NCI-H1694 treated with DMSO at 0.1 percent for 48 hours (cell line): ENCODE data around the gene SEMA7A.
"Not testable (repeated sequence)": the region's sequence is repeated elsewhere in the genome, so short reads cannot be mapped to it uniquely, and the experiment has no call there.

ENCODE experiments used
- DNase-seq: peaks from one replicate; lab custom pipeline; 2025; lab: John Stamatoyannopoulos, UW

The SEMA7A gene

DNA sequence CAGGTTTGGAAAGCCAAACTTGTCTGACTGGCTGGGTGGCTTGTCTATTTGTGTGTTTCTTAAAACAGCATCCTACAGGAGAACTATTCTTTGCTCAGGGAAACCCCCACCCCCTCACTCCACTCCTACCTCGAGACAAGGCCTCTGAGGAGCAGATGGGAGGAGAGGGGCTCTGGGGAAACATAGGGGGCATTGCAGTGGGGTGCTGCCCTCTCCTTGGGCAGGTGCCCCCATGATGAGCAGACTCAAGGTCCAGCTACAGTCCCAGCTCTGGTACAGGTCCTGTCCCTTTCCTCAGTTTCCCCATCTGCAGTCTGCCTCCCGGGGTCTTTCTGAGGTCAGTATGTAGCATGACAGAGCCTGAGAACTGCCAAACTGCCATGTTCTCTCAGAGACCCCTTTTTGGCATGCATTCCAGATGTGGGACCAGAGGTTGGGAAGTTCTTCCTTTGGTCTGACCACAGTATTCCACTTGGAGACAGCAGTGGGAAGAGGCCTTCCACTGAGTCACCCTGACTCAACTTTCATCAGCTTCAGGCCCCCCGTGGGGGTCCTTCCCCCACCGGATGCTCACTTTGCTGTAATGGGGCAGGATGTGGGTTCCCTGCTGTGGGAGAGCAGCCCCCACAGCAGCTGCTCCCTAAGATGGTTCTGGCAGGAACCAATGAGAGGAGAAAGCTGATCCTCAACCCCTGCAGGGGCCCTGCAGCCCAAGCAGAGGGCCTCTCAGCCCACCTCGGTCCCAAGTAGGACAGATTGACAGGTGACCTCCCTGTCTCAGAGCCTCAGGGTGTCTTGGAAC, 34.0 kb downstream of the SEMA7A start:
- DNase-seq = no peak

DNA sequence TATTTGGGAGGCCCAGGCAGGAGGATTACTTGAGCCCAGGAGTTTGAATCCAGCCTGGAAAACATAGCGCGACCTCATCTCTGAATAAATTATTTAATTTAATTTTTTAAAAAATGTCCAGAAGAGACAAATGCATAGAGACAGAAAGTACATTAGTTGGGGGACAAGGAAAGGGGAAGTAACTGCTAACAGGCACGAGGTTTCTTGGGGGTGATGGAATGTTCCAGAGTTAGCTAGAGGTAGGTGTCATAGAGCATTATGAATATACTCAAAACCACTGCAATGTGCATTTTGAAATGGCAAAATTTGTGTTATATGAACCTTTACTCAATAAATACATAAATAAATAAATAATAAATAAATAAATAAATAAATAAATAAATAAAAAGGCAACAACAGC, 34.7 kb downstream of the SEMA7A start:
- no peak for DNase-seq

- no peak for DNase-seq
Observed at GRCh38 chr15:74398183-74398582, 35.6 kb downstream of the SEMA7A start.

- DNase-seq = no peak
Observed at GRCh38 chr15:74397239-74398068, 36.3 kb downstream of the SEMA7A start.

GRCh38 chr15:74396445-74397238, 37.1 kb downstream of the SEMA7A start:
- no peak for DNase-seq

DNA sequence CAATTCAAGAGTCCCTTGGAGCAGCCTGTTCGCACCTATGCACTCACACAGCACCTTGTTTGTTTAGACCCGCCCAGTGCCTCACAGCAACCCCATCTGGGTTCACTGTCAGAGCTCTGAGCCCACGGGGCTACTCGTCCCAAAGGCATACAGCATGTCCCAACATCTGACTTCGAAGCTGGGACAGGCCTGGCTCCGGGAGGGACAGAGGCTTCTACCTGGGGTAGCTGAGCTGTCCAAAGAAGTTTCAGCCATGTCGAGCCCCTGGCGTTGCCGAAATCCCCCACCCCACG, 37.7 kb downstream of the SEMA7A start:
- DNase-seq = no peak

DNA sequence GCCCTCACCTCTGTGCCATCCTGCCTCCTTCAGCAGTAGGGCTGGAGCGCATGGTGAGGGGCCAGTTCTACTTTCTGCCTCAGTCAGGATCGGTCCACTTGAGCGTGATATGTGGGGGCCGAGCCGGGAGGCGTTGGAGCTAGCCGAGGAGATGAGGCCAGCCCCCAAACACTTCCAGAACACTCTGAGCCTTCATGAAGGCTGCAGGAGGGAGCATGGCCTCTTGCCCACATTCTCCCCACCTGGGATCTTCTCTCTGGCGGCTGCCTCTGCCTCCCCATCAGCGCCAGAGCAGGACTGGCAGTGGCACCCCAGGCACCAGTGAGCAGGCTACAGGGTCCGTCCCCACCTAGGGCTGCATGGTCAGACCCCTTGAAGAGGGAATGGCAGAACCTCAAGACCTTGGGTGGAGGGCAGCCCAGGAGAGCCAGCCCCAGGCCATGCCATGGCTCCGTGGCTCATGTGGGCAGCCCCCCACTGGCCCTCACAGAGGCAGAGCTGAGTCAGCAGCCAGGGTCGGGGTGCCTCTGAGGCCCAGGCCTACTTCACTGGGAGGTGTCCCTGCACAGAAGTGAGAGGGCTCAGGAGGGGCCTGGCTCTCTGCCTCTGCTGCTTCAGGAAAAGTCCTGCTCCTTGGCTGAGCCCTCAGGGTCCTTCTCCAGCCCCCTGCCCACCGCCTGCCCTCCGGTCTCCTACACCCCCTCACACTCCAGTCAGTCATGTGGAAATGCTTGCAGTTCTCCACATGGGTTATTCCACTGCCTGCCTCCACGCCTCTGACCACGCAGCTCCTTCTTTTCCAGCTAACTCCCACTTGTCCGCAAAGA, 38.2 kb downstream of the SEMA7A start:
- no peak for DNase-seq

- no peak for DNase-seq
Observed at GRCh38 chr15:74394090-74394846, 39.5 kb downstream of the SEMA7A start.

DNA sequence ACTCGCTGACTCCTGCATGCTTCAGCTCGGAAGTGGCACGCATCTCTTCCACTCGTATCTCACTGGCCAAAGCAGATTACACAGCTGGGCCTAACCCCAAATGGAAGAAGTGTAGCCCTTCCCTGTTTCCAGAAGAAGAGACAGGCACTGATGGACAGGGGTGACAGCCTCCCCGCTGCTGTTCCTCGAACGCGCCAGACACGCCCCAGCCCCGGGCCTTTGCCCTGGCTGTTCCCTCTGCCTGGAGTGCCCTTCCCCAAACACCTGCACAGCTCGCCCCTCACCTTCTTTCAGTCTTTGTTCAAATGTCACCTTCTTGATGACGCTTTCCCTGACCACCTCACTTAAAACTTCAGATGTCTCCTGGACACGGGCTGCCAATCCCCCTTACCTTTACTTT, 40.3 kb downstream of the SEMA7A start:
- no peak for DNase-seq

DNA sequence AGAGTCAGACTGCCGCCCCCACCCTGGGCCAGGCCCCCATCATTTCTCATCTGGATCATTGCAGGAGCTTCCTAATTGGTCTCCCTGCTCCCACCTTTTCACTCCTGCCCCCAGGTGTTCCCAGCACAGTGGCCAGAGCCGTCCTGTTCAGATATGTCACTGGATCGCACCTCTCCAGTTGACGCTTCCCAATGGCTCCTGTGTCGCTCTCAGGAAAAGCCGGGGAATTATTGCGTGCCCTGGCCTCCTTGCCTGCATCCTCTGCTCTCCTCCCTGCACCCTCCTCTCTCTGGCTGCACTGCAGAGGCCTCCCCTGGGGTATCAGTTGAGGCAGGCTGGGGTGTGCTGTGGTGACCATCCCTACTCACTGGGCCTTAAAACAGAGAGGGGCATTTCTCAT, 40.9 kb downstream of the SEMA7A start:
- DNase-seq = no peak

DNA sequence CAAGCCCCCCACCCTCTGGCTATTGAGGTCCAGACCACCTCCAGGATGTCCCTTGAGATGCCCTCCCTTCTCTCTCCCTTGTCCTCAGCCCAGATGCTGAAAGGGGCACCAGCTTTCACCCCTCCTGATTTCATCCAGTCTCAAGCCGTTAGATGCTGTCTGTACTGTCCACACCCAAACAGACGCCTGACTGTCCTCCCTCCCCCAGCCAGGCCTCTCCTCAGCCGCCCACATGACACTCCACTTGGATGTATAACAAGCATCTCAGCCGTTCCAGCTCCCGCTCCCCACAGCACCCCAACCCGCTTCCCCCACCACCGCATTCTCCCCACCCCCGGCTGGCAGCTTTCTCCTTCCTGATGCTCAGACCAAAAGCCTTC, 41.3 kb downstream of the SEMA7A start:
- no peak for DNase-seq

- no peak for DNase-seq
Observed at GRCh38 chr15:74391582-74392450, 41.9 kb downstream of the SEMA7A start.

GRCh38 chr15:74390647-74391288, 43.0 kb downstream of the SEMA7A start:
- DNase-seq = no peak

DNA sequence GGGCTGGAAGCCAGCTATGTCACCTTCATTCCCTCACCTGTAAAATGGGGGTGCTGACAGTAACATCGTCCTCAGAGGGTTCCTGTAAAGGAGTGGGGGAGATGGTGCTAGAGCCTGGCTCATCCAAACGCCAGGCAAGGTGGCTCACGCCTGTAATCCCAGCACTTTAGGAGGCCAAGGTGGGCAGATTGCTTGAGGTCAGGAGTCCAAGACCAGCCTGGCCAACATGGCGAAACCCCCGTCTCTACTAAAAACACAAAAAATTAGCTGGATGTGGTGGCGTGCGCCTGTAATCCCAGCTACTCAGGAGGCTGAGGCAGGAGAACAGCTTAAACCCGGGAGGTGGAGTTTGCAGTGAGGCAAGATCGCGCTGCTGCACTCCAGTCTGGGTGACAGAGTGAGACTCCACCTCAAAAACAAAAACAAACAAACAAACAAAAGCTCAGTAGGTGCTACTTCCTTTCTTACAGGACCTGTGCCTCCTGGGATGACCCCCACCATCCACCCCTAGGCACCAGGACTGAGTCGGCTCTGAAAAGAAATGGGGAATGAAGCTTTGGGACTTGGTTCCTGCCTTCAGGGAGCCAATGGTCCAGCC, 43.6 kb downstream of the SEMA7A start:
- DNase-seq = not testable (repeated sequence)

- DNase-seq = no peak
Observed at GRCh38 chr15:74389241-74390048, 44.3 kb downstream of the SEMA7A start.

DNA sequence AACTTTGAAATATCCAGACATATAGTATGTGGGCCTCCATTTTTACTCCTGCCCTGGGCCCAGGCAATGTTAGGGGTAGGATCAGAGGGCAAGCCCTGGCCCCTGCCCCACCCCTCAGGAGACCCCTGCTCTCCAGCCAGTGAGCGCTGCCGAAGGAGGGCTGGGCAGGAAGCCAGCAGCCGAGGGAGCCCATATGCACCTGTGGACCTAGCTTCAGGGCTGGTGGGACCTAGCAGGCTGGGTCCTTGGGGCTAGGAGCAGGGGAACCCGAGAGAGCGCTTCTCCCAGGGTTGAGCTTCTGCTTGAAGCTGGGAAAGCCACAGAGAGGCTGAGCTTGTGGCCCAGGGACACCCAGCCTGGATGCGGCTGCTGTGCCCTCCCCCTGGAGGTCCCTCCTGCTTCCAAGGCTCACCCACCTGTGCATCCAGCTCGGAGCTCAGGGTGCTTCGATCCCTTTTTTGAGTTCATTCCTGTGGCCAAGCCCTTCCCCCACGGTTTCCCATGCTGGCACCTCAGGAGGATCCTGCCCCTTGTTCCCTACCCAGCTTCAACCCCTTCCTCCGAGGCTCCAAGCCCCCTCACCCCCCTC, 45.3 kb downstream of the SEMA7A start:
- no peak for DNase-seq

DNA sequence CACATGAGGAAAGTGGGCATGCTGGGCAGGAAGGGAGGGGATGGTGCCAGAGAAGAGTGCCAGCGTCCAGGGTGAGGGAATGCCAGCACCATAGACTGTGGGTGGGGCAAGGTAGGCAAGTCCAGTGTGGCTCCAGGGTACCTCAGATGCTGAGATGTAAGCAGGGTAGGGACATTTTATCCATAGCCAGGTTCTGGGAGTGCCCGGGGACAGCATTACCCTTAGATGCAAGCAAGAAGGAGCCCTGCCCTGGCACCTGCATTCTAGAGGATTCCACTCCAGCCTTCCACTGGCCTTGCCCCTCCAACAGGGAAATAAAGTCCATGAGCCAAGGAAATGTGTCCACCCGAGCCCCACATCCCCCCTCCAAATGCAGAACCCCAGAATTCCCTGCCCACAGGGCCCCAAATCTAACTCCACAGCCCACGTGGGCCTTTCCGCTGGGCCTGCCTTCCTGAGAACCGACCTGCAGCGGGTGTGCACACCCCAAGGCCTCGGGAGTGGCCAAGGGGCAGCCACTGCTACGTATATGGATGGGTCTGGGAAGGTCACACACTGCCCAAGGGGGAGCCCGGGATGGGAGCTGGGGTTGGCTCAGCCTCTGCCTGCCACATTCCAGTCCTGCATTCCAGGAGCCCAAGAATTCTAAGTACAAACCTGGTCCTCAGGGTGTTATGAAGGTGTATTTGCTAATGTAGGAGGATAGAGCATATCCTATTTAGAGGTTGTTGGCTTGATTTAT, 46.0 kb downstream of the SEMA7A start:
- DNase-seq = no peak
